ENCODE data around the gene NR6A1. TPM values are rescaled to one million over a fixed set of nuclear protein-coding genes. Genes with fewer than 3 reads are reported as not detected.

NR6A1 gene
- polyA plus RNA-seq, 2 of the 4 experiments (the other 2 are of a cell fraction): 1.7 to 3.3 TPM

- Histone ChIP-seq H3K4me1 (0 out of 3 replicates have a peak, but pooled peaks cover 3% of the 10 kb centered on the region), H3K9me3 (no peaks in the 10 kb centered on the region), H3K4me3 (no peak overlapping the region), H3K27ac (no peak overlapping the region), H3K4me2 (no peak overlapping the region)
- ChIA-PET POLR2A (no interaction called here), CTCF (interaction anchor here (1.2 to 1.9 kb wide), 2 partner anchors 9 to 10 kb away, joined by 4 to 8 read pairs; no protein-coding TSS in a partner anchor)
- no peak for FAIRE-seq
- no peak for DNase-seq (ENCODE audit: low read depth in 1 of 2, low spot score in 1 of 2)
- no peak for ATAC-seq
- 80% methylated on average over 8 of the region's 8 CpGs for WGBS (ENCODE audit: missing lambda C conversion rate)
- TF ChIP-seq CHD4 (IDR thresholded peaks at IDR 0.05; ENCODE audit: borderline replicate concordance) (no peak), MAFK (IDR thresholded peaks at IDR 0.05; ENCODE audit: partially characterized antibody) (no peak), ZNF302 (CRISPR knock-in tag; IDR thresholded peaks at IDR 0.05) (no peak), ZFP36 (IDR thresholded peaks at IDR 0.05; ENCODE audit: borderline replicate concordance, partially characterized antibody) (no peak), POLR2AphosphoS2 (conservative IDR thresholded peaks at IDR 0.05; ENCODE audit: low read length) (no peak), NR3C1 (IDR thresholded peaks at IDR 0.05) (no peak), ATOH8 (CRISPR knock-in tag; IDR thresholded peaks at IDR 0.05; ENCODE audit: low read depth) (no peak), ESRRA (IDR thresholded peaks at IDR 0.05; ENCODE audit: borderline replicate concordance, low read length) (no peak)
These were observed 264.7 kb downstream of the NR6A1 start for GRCh38 chr9:124506433-124506832.

- FAIRE-seq: no peak
- Histone ChIP-seq H3K9me3 (no peaks in the 10 kb centered on the region), H3K4me2 (no peak overlapping the region), H3K4me3 (no peak overlapping the region), H3K4me1 (0 out of 3 replicates have a peak, but pooled peaks cover 3% of the 10 kb centered on the region), H3K27ac (no peak overlapping the region)
- 89% methylated on average over 18 of the region's 19 CpGs for WGBS (ENCODE audit: missing lambda C conversion rate)
- no peak for ATAC-seq
- no peak for TF ChIP-seq EP300 (IDR thresholded peaks at IDR 0.05)
- TF ChIP-seq MAFK (IDR thresholded peaks at IDR 0.05; ENCODE audit: partially characterized antibody): no peak
- TF ChIP-seq CEBPB (IDR thresholded peaks at IDR 0.05): no peak
- TF ChIP-seq ZSCAN20 (CRISPR knock-in tag; IDR thresholded peaks at IDR 0.05): no peak
- CTCF ChIA-PET: interaction anchor here (1.2 to 1.9 kb wide), 2 partner anchors 8 to 11 kb away, joined by 4 to 8 read pairs; no protein-coding TSS in a partner anchor
- POLR2A ChIA-PET: no interaction called here
- DNase-seq (ENCODE audit: low read depth in 1 of 2, low spot score in 1 of 2): no peak
These were observed 265.2 kb downstream of the NR6A1 start for GRCh38 chr9:124505901-124506346.

- ATAC-seq (no peak), FAIRE-seq (no peak), DNase-seq (ENCODE audit: low read depth in 1 of 2, low spot score in 1 of 2) (no peak)
- ChIA-PET POLR2A (no interaction called here), CTCF (interaction anchor here (0.7 to 1.9 kb wide), 5 partner anchors 8 to 46 kb away, joined by 3 to 8 read pairs (median 4); no protein-coding TSS in a partner anchor)
- no peaks in the 10 kb centered on the region for H3K9me3 ChIP-seq
- 80% methylated on average over 37 of the region's 69 CpGs for WGBS (ENCODE audit: missing lambda C conversion rate)
- H3K4me3 ChIP-seq: peak overlapping the region; percentile 41; the same call in 2 of the 3 replicates
- TF ChIP-seq GATA3 (IDR thresholded peaks at IDR 0.05; ENCODE audit: borderline replicate concordance): no peak
- TF ChIP-seq HDAC2 (IDR thresholded peaks at IDR 0.05): no peak
- TF ChIP-seq ATOH8 (CRISPR knock-in tag; IDR thresholded peaks at IDR 0.05; ENCODE audit: low read depth): no peak
- no peak for TF ChIP-seq HOXB5 (CRISPR knock-in tag; IDR thresholded peaks at IDR 0.05)
- TF ChIP-seq MYC (IDR thresholded peaks at IDR 0.05; ENCODE audit: borderline replicate concordance, low read length): no peak
- TF ChIP-seq TP53 (CRISPR knock-in tag; IDR thresholded peaks at IDR 0.05): no peak
- no peak for TF ChIP-seq RNF2 (IDR thresholded peaks at IDR 0.05; ENCODE audit: borderline replicate concordance, low read depth)
- no peak for TF ChIP-seq PHF8 (IDR thresholded peaks at IDR 0.05; ENCODE audit: borderline replicate concordance, low read depth)
- no peak for TF ChIP-seq NPAS2 (CRISPR knock-in tag; IDR thresholded peaks at IDR 0.05; ENCODE audit: borderline replicate concordance)
- no peak for TF ChIP-seq MAX (IDR thresholded peaks at IDR 0.05)
- no peak for TF ChIP-seq CBX8 (IDR thresholded peaks at IDR 0.05)
- no peak for TF ChIP-seq ESRRA (IDR thresholded peaks at IDR 0.05; ENCODE audit: borderline replicate concordance, low read length)
- H3K27ac ChIP-seq: no peak overlapping the region; a peak in 1 of 6 replicates
- peak overlapping the region; percentile 83 for H3K4me2 ChIP-seq
- H3K4me1 ChIP-seq: 0 out of 3 replicates have a peak, but pooled peaks cover 3% of the 10 kb centered on the region
These were observed 265.9 kb downstream of the NR6A1 start for GRCh38 chr9:124505006-124505900.

All from A549 (cell line).